Muscle of leg (tissue), 11 donors: ENCODE measurements around the gene VPS13D. TPM values are rescaled to one million over a fixed set of nuclear protein-coding genes. Genes with fewer than 3 reads are reported as not detected.
A peak's percentile ranks its signal among the peaks of the same experiment; 100 is the strongest.

Source experiments
- DNase-seq: peaks from one replicate; pipeline ENCODE4 v3.0.0; 2013
- H3K27ac ChIP-seq: one replicate; pipeline ENCODE4 v1.5.1; 2013; ENCODE audit warnings: mild to moderate bottlenecking, low read length, control low read depth
- H3K27me3 ChIP-seq: one replicate; pipeline ENCODE4 v1.6.1; 2013; ENCODE audit warnings: low read length; ENCODE audit not compliant: control insufficient read depth, insufficient read depth
- H3K36me3 ChIP-seq: one replicate; pipeline ENCODE4 v1.6.1; 2013; ENCODE audit warnings: low read length; ENCODE audit not compliant: control insufficient read depth, insufficient read depth
- H3K4me1 ChIP-seq: one replicate; pipeline ENCODE4 v1.6.1; 2013; ENCODE audit warnings: low read length; ENCODE audit not compliant: control insufficient read depth, insufficient read depth
- H3K4me3 ChIP-seq: one replicate; pipeline ENCODE4 v1.5.1; 2013; ENCODE audit warnings: low read length, control low read depth
- H3K9me3 ChIP-seq: replicated peaks from 2 replicates; pipeline ENCODE4 v1.6.1; 2013; ENCODE audit warnings: low read depth, low read length; ENCODE audit not compliant: control insufficient read depth
- WGBS: methylation state at CpG from one replicate; pipeline ENCODE4 v1.1.5; 2013; ENCODE audit warnings: missing lambda C conversion rate; ENCODE audit not compliant: insufficient coverage; 5-methylcytosine and 5-hydroxymethylcytosine counted together
- polyA plus RNA-seq, 8 donors: library from polyadenylated mRNA; unstranded; fragments of 120-200 nt; gene quantifications; one replicate each; pipeline versions ENCODE4 v1.2.1 to v1.2.3, GENCODE V29; 2013; ENCODE audit warnings: inconsistent platforms in 1 of 8, low replicate concordance in 1 of 8; ENCODE audit not compliant: insufficient read length in 8 of 8, insufficient read depth in 1 of 8
- total RNA-seq: library from RNA; stranded (reverse); fragments of 120-200 nt; gene quantifications from one replicate; pipeline ENCODE4 v1.2.4, GENCODE V29; 2013

The VPS13D gene
- total and polyA plus RNA-seq, 9 donors, result 14.9 to 21.2 (median 17.0) TPM

DNA sequence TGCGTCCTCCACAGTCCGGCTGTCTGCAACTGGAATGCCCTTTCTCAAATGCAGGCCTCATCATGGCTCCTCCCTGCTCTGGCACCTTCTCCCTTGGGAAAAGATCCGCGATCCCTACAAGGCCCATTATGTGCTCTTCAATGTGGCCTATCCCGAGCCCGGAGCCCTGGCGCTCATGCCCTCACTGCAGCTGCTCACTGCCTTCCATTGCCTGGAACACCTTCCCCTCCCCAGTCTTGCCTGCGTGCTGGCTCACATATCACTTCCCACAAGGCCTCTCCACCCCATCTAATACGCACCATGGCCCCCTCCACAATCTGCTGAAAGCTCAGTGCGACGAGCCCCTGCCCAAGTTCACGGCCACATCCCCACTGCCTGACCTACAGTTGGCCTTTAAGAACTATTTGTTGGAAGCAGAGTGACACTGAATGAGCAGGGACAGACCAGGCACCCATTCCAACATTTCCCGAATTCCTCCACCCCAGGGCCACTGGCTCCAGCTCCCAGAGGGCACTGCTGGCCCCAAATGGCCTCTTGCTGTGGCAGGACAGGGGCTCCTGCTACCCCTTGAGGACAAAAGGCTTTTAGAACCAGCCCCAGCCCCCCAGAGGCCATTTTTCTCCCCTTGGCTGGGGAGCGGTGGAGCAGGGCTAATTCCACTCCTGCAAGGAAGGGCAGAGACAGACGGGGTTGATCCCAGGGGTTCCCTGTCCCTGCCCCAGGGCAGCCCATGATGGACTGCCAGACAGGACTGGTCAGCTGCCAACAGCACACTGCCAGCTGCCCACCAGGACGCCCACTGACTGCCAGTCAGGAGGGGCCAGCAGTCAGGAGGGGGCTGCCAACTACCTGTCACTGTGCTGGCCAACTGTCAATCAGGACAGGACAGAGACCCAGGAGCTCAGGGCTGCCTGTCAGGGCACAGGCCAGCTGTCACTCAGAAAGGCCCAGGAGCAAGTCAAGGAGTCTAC, 323.4 kb downstream of the VPS13D start:
- no peaks in the 10 kb centered on the region for H3K9me3 ChIP-seq
- H3K36me3 ChIP-seq, result no peaks in the 10 kb centered on the region
- no peak overlapping the region for H3K4me3 ChIP-seq
- WGBS, result 54% methylated on average over 12 of the region's 16 CpGs
- H3K27ac ChIP-seq, result peak overlapping the region; percentile 89
- no peaks in the 10 kb centered on the region for H3K27me3 ChIP-seq
- peak; percentile 62 for DNase-seq
- H3K4me1 ChIP-seq, result peaks cover 70% of the 10 kb centered on the region

DNA sequence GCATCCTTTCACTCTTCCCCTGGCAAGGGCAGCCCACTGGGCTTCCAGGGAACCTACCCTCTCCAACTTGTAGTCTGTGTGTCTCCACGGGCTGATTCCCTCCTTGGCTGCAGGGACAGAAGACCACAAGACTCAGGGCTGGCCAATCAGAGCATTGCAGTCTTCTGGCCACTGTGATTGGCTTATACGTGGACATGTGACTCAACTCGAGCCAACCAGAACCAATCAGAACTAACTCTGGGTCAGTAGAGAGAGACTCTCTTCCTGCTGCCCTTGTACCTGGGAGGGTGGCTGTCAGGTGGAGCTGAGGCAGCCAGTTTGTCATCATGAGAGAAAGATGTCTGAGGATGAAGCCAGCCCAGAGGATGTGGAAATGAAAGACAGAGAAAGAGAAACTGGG, 324.1 kb downstream of the VPS13D start:
- Histone ChIP-seq H3K9me3 (no peaks in the 10 kb centered on the region), H3K27me3 (no peaks in the 10 kb centered on the region), H3K36me3 (no peaks in the 10 kb centered on the region), H3K4me1 (peaks cover 63% of the 10 kb centered on the region), H3K27ac (peak overlapping the region; percentile 89), H3K4me3 (no peak overlapping the region)
- no CpG with 5 or more reads among the region's 3 CpGs for WGBS
- DNase-seq, result no peak

DNA sequence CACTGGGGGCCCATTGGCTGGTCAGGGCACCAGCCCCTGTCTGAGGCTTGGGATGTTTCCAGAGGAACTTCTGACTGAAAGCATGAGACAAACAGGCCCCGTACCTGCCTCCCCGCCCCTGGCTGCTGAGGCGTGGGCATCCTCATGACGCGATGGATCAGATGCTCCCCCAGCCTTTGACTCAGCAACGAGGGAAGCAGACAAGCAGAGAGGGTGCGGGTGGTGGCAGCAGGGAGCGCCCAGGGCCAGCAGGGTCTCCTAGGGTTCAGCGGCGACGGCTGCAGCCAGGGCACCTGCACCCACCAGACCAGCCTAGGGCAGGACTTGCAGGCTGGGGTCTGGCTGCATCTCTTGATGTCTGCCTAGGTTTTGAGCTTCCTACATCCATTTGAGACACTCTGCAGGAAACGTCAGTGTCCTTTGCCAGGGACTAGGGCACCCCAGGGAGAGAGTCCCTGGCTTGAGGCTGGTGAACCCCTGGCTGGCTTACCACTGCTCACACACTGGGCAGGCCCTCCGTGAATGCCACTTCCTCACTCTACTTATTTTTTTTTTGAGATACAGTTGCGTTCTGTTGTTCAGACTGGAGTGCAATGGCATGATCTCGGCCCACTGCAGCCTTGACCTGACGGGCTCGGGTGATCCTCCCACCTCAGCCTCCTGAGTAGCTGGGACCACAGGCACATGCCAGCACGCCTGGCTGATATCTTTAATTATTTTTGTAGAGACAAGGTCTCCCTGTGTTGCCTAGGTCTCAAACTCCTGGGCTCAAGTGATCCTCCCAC, 324.9 kb downstream of the VPS13D start:
- Histone ChIP-seq H3K27me3 (no peaks in the 10 kb centered on the region), H3K9me3 (no peaks in the 10 kb centered on the region), H3K4me1 (peaks cover 56% of the 10 kb centered on the region), H3K27ac (no peak overlapping the region), H3K4me3 (no peak overlapping the region), H3K36me3 (no peaks in the 10 kb centered on the region)
- 92% methylated on average over 13 of the region's 18 CpGs for WGBS
- DNase-seq, result no peak

DNA sequence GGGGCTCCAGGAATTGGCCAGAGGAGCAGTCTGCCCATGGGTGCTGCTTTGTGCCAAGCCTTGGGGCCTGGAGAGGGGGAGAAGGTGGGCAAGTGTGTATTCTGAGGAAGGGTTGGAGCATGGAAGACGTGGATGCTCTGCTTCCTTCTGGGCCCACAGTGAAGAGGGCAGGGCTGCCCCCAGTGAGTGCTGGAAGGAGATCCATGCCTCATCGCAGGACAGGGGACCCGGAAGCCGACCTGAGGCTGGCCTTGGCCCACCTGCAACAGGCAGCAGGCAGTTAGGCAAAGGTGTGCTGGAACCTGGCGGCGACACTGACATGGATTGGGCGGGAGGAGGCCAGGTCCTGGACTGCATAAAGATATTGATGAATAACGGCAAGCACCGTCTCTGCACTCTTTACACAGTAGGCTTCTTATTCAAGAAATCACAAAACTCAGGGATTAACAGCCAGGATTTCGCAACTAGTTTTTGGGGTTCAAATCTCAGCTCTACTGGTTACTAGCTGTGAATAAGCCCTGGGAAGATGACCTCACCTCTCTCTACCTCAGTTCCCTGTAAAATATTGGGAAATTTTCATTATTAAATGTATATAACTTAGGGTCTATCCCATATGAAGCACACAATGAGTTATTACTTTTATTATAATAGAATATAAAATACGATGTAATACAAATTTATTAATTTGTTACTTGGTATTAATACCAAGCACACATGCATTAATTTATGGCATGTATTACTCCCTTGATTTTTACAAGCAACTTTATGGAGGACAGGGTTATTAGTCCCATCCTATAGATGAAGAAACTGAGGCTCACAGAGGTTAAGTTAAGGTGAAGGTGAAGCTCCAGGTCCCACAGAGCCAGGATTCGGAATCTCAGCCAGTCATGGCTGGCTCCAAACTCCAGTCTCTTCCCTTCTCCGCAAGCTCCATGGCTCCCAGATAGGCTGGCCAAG, 325.9 kb downstream of the VPS13D start:
- H3K27ac ChIP-seq, result peak overlapping the region; percentile 88

DNA sequence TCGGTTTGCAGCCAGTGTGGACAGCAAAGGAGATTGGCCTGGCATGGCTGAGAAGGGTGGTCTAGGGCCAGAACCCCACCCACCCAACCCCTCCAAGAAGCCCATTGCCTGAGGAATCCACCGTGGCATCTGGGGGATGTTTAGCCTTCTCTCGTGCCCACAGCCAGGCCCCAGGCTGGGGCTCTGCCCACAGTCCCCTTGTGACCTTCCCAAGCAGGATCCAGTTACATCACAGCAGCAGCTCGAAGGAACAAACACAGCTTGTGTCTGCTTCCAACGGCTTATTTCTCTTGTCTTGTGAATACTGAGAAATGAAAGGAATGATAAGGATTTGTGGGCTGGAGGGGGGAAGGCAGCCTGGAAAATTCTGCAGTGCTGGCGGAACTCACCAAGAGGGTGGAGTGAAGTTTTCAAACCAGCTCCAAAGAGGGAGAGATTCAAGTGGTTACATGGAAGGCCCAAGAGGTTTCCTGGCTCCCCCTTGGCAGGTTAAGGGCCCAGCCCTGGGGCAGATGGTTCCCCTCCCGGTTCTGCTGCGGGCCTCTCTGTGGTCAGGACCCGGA, 326.6 kb downstream of the VPS13D start:
- H3K9me3 ChIP-seq, result no peaks in the 10 kb centered on the region
- no peak overlapping the region for H3K4me3 ChIP-seq
- peak; percentile 93 for DNase-seq
- no peaks in the 10 kb centered on the region for H3K27me3 ChIP-seq
- peak overlapping the region; percentile 88 for H3K27ac ChIP-seq
- no peaks in the 10 kb centered on the region for H3K36me3 ChIP-seq
- WGBS, result 19% methylated on average over 4 of the region's 9 CpGs
- peaks cover 49% of the 10 kb centered on the region for H3K4me1 ChIP-seq

More for the DNA sequence above, 325.9 kb downstream of the VPS13D start:
- H3K9me3 ChIP-seq, result no peaks in the 10 kb centered on the region
- WGBS, result 72% methylated on average over 6 of the region's 13 CpGs
- H3K27me3 ChIP-seq, result no peaks in the 10 kb centered on the region
- H3K36me3 ChIP-seq, result no peaks in the 10 kb centered on the region
- no peak for DNase-seq
- no peak overlapping the region for H3K4me3 ChIP-seq
- peaks cover 49% of the 10 kb centered on the region for H3K4me1 ChIP-seq

DNA sequence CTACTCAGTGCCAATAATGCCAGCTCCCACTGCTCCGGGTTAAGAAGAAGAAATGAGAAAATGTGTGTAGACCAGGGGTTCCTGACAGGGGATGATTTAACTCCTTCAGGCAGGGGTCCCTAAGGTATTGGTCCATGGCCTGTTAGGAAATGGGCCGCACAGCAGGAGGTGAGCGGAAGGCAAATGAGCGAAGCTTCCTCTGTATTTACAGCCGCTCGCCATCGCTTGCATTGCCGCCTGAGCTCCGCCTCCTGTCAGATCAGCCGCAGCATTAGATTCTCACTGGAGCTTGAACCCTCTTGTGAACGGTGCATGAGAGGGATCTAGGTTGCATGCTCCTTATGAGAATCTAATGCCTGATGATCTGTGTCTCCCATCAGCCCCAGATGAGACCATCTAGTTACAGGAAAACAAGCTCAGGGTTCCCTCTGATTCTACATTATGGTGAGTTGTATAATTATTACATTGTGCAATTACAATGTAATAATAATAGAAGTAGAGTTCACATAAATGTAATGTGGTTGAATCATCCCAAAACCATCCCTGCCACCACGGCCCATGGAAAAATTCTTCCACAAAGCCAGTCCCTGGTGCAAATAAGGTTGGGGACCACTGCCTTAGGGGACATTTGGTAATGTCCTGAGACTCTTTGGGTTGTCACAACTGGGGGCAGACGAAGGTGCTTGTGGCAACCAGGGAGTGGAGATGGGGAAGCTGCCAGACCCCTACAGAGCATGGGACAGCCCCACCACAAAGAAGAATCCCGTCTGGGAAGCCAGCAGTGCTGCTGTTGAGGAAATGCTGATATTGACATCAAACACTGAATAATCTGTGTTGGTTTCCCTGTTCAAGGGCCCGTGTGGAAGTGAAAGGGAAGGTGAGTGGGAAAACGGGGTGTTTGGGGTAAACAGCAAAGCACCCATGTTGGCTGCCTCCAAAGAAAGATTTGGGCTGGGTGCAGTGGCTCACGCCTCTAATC, 327.4 kb downstream of the VPS13D start:
- Histone ChIP-seq H3K27me3 (no peaks in the 10 kb centered on the region), H3K36me3 (no peaks in the 10 kb centered on the region), H3K9me3 (peaks cover 2% of the 10 kb centered on the region), H3K4me3 (no peak overlapping the region), H3K4me1 (peaks cover 43% of the 10 kb centered on the region), H3K27ac (peak overlapping the region; percentile 88)
- WGBS, result 91% methylated on average over 14 of the region's 17 CpGs
- no peak for DNase-seq

DNA sequence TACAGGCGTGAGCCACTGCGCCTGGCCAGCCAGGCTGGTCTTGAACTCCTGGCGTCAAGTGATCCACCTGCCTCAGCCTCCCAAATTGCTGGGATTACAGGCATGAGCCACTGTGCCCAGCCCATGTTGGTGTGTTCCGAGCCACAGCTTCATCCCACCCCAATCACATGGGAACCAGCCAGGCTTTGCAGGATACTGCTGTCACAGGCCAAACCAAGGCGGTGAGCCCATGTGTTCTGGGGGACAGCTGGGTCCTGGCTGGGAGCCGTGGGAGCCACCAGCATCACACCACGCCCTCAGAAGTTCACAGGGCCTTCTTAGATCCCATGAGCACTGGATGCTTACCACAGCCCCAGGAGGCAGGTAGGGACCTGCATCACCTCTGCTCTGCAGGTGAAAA, 331.3 kb downstream of the VPS13D start:
- DNase-seq, result no peak
- H3K36me3 ChIP-seq, result peaks cover 2% of the 10 kb centered on the region
- WGBS, result 89% methylated on average over 5 of the region's 7 CpGs

More for the DNA sequence above, 331.3 kb downstream of the VPS13D start:
- Histone ChIP-seq H3K4me3 (no peak overlapping the region), H3K9me3 (peaks cover 15% of the 10 kb centered on the region), H3K27ac (no peak overlapping the region), H3K4me1 (peaks cover 19% of the 10 kb centered on the region), H3K27me3 (peaks cover 2% of the 10 kb centered on the region)
